PC-9 (cell line): ENCODE measurements around the gene ITFG1. TPM values are rescaled to one million over a fixed set of nuclear protein-coding genes. Genes with fewer than 3 reads are reported as not detected.
A peak's percentile ranks its signal among the peaks of the same experiment; 100 is the strongest.

Source experiments
- BruUV-seq: library from RNA; stranded (reverse); fragments of 400-500 nt; replicated peaks from 2 replicates; lab custom pipeline; 2021; lab: Mats Ljungman, UMichigan
- CTCF ChIA-PET: fragments of 300-600 bp; sonication (Branson Sonifier 250); formaldehyde crosslinking; loops from one replicate; lab custom pipeline; 2022; ENCODE audit warnings: antibody characterized with exemption; lab: Charles Lee
- POLR2A ChIA-PET: fragments of 300-600 bp; sonication (Branson Sonifier 250); formaldehyde crosslinking; loops from one replicate; lab custom pipeline; 2022; ENCODE audit warnings: antibody characterized with exemption; ENCODE audit not compliant: unreplicated experiment; lab: Charles Lee
- DNase-seq, 2 experiments: peaks; one replicate each; pipeline versions ENCODE4 v3.0.0 to v3.0.0-alpha.2; 2015 to 2022; ENCODE audit warnings: mixed read lengths in 1 of 2
- H2AFZ ChIP-seq: fragments of 200-600 bp; sonication (generic); 2 replicates; pipeline ENCODE4 v1.8.1; 2017; ENCODE audit warnings: antibody characterized with exemption
- H3F3A ChIP-seq: fragments of 200-600 bp; sonication (generic); 2 replicates; pipeline ENCODE4 v1.8.1; 2017; ENCODE audit warnings: antibody characterized with exemption, mild to moderate bottlenecking, low read depth; ENCODE audit not compliant: insufficient read depth
- H3K27ac ChIP-seq: fragments of 200-600 bp; sonication (generic); 2 replicates; pipeline ENCODE4 v1.6.1; 2016; ENCODE audit warnings: mixed run types
- H3K27me3 ChIP-seq: fragments of 200-600 bp; sonication (generic); 2 replicates; pipeline ENCODE4 v1.6.1; 2016; ENCODE audit warnings: low read depth, mixed run types; ENCODE audit not compliant: insufficient read depth
- H3K36me3 ChIP-seq: fragments of 200-600 bp; sonication (generic); 2 replicates; pipeline ENCODE4 v1.6.1; 2016; ENCODE audit warnings: low read depth, mixed run types
- H3K4me1 ChIP-seq: fragments of 200-600 bp; sonication (generic); replicated peaks from 2 replicates; pipeline ENCODE4 v1.6.1; 2016; ENCODE audit warnings: mixed run types; ENCODE audit not compliant: insufficient read depth
- H3K4me2 ChIP-seq: fragments of 200-600 bp; sonication (generic); 2 replicates; pipeline ENCODE4 v1.6.1; 2017; ENCODE audit warnings: mixed run types
- H3K4me3 ChIP-seq: fragments of 200-600 bp; sonication (generic); 2 replicates; pipeline ENCODE4 v1.6.1; 2016; ENCODE audit warnings: mixed run types
- H3K79me2 ChIP-seq: fragments of 200-600 bp; sonication (generic); 2 replicates; pipeline ENCODE4 v1.6.1; 2017; ENCODE audit warnings: low read depth, mixed run types
- H3K9me2 ChIP-seq: fragments of 200-600 bp; sonication (generic); 2 replicates; pipeline ENCODE4 v1.8.1; 2017; ENCODE audit warnings: mild to moderate bottlenecking; ENCODE audit not compliant: insufficient read depth
- H3K9me3 ChIP-seq: fragments of 200-600 bp; sonication (generic); 2 replicates; pipeline ENCODE4 v1.8.1; 2016; ENCODE audit warnings: low read depth; ENCODE audit not compliant: insufficient read depth
- H4K20me1 ChIP-seq: fragments of 200-600 bp; sonication (generic); 2 replicates; pipeline ENCODE4 v1.8.1; 2017; ENCODE audit not compliant: insufficient read depth
- CTCF ChIP-seq: fragments of 200-600 bp; sonication (generic); conservative IDR thresholded peaks from 2 replicates; pipeline ENCODE4 v1.6.1; 2017; ENCODE audit warnings: mixed run types, antibody characterized with exemption, mild to moderate bottlenecking, moderate library complexity
- EZH2 ChIP-seq: fragments of 200-600 bp; sonication (generic); IDR thresholded peaks from 2 replicates; pipeline ENCODE4 v1.8.0; 2017; ENCODE audit warnings: antibody characterized with exemption, low read depth
- intact Hi-C: fragments of 100-400 bp; cut with micrococcal nuclease; formaldehyde crosslinking; loops from one replicate; pipeline ENCODE4 v1.10.0; 2022; ENCODE audit not compliant: unreplicated experiment
- total RNA-seq: library from RNA; stranded (reverse); gene quantifications from 2 replicates; pipeline ENCODE4 v1.2.3, GENCODE V29; 2021

ITFG1 gene
- total RNA-seq, 1 experiment from 2014 or later: 33.0 TPM

DNA sequence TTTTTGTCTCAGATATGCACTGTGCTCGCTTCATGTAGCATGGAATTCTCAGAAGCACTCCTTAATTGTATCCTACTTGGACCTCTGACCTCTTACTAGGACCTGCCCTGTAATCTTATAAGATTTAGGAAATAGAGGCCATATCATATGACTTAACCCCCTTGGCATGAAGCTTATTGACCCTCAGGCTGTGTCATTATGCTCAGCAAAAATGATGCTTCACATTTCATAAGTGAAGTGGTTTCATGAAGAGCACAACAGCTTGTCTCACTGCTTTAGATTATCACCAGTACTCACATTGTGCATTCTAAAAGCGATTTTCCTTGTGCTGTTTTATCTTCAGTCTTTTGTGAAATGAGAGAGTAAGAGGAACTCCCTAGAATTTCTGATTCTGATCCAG, 6.6 kb upstream of the ITFG1 start:
- Histone ChIP-seq H3K36me3 (peaks cover 19% of the 10 kb centered on the region; the same call in 1 of the 2 replicates), H3K4me2 (no peak overlapping the region), H2AFZ (no peak overlapping the region), H3K27ac (no peak overlapping the region), H3K4me1 (peaks cover 15% of the 10 kb centered on the region), H3K27me3 (no peaks in the 10 kb centered on the region), H3K9me2 (no peaks in the 10 kb centered on the region), H3K79me2 (peaks cover 63% of the 10 kb centered on the region), H4K20me1 (no peaks in the 10 kb centered on the region), H3F3A (peaks cover 4% of the 10 kb centered on the region), H3K9me3 (no peaks in the 10 kb centered on the region), H3K4me3 (no peak overlapping the region)
- BruUV-seq: no TSS peak
- TF ChIP-seq EZH2: no peak
- TF ChIP-seq CTCF: no peak
- intact Hi-C loops: loop anchor here (10.0 kb wide), 1 partner anchor 587 kb away; no protein-coding TSS in a partner anchor
- no peak for DNase-seq
- POLR2A ChIA-PET: no interaction called here
- CTCF ChIA-PET: no interaction called here

- DNase-seq: no peak
- Histone ChIP-seq H3K4me2 (no peak overlapping the region), H3K79me2 (peaks cover 61% of the 10 kb centered on the region), H3F3A (peaks cover 16% of the 10 kb centered on the region), H3K9me2 (no peaks in the 10 kb centered on the region), H3K36me3 (peaks cover 19% of the 10 kb centered on the region; the same call in 1 of the 2 replicates), H3K4me3 (no peak overlapping the region), H3K9me3 (no peaks in the 10 kb centered on the region), H3K27me3 (no peaks in the 10 kb centered on the region), H3K27ac (no peak overlapping the region), H3K4me1 (peaks cover 15% of the 10 kb centered on the region), H4K20me1 (no peaks in the 10 kb centered on the region), H2AFZ (no peak overlapping the region)
- CTCF ChIA-PET: no interaction called here
- TF ChIP-seq CTCF (no peak), EZH2 (no peak)
- no TSS peak for BruUV-seq
- intact Hi-C loops: loop anchor here (10.0 kb wide), 1 partner anchor 589 kb away; no protein-coding TSS in a partner anchor
- POLR2A ChIA-PET: no interaction called here
Observed at GRCh38 chr16:47465919-47466630, 5.2 kb upstream of the ITFG1 start.

DNA sequence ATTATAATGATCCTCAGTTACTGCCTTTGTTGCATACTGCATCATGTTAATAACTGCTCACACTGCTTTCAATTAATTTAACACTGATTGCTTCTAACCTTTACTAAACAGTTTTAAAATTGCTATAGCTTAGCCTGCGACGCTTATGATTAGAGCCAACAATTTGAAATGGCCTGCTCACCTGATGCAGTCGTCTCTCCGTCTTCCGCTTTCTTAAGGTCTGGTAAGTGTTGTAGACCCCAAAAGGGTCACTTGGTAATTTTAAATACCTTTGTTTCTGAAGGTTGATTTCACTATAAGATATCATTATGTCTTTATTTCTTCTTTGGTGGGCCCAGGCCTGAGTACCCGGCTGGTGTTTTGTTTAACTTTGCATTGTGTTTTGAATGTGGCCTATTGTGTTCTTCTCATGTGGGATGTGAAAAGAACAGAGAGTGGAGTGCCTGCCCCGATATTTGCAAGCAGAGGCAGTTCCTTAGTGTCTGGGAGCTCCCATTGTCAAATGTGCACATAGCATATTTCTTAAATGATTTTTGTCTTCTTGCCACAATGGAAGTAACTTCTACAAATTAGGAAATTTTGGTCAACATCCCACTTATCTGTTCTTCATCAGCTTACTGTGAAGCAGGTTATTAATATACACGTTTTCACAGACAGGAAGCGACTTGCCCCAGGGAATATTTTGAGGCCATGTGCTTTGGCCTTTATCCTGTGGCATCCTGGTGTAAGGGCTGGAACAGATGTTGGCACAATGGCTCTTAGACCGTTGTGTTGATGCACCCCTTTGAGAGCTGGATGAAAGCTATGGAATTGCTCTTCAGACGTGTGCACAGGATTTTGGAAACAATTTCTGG, 3.1 kb upstream of the ITFG1 start:
- no peak overlapping the region for H2AFZ ChIP-seq
- H3F3A ChIP-seq: peaks cover 16% of the 10 kb centered on the region
- DNase-seq: no peak
- H3K79me2 ChIP-seq: peaks cover 71% of the 10 kb centered on the region
- intact Hi-C loops: loop anchor here (5.0 to 10.0 kb wide), 5 partner anchors 108 to 693 kb away; partner anchors contain the start of genes ABCC12 and NETO2
- H3K4me3 ChIP-seq: no peak overlapping the region; the same call in 1 of the 2 replicates
- ChIA-PET POLR2A (interaction anchor here (0.8 kb wide), 1 partner anchor 579 kb away, joined by 3 read pairs; no protein-coding TSS in a partner anchor), CTCF (interaction anchor here (1.0 kb wide), 1 partner anchor 1159 kb away, joined by 3 read pairs; no protein-coding TSS in a partner anchor)
- TF ChIP-seq CTCF: no peak
- TF ChIP-seq EZH2: no peak
- H3K27ac ChIP-seq: no peak overlapping the region
- no peaks in the 10 kb centered on the region for H4K20me1 ChIP-seq
- H3K9me3 ChIP-seq: no peaks in the 10 kb centered on the region
- H3K4me1 ChIP-seq: peaks cover 26% of the 10 kb centered on the region
- no peaks in the 10 kb centered on the region for H3K27me3 ChIP-seq
- H3K9me2 ChIP-seq: no peaks in the 10 kb centered on the region
- peaks cover 19% of the 10 kb centered on the region; the same call in 1 of the 2 replicates for H3K36me3 ChIP-seq
- H3K4me2 ChIP-seq: peak overlapping the region; percentile 87
- no TSS peak for BruUV-seq
